ENCODE results near the gene ATP11B.

The ATP11B gene

GRCh38 chr3:182910936-182911781 lies 117.9 kb downstream of the ATP11B start:
- DNase-seq (ENCODE audit: low read depth): no peak

GRCh38 chr3:182911782-182912111 lies 118.4 kb downstream of the ATP11B start:
- DNase-seq (ENCODE audit: low read depth): no peak

- no peak for DNase-seq (ENCODE audit: low read depth)
Measured at GRCh38 chr3:182912474-182912873, 119.2 kb downstream of the ATP11B start.

- DNase-seq (ENCODE audit: low read depth): no peak
Measured at GRCh38 chr3:182913889-182914288, 120.6 kb downstream of the ATP11B start.

GRCh38 chr3:182914341-182914740 lies 121.0 kb downstream of the ATP11B start:
- no peak for DNase-seq (ENCODE audit: low read depth)

GRCh38 chr3:182917134-182917533 lies 123.8 kb downstream of the ATP11B start:
- no peak for DNase-seq (ENCODE audit: low read depth)

GRCh38 chr3:182919866-182920357 lies 126.6 kb downstream of the ATP11B start:
- no peak for DNase-seq (ENCODE audit: low read depth)

GRCh38 chr3:182920515-182921084 lies 127.3 kb downstream of the ATP11B start:
- DNase-seq (ENCODE audit: low read depth): no peak

- DNase-seq (ENCODE audit: low read depth): no peak
Measured at GRCh38 chr3:182921665-182922355, 128.5 kb downstream of the ATP11B start.

GRCh38 chr3:182925330-182925943 lies 132.1 kb downstream of the ATP11B start:
- DNase-seq (ENCODE audit: low read depth): no peak

- no peak for DNase-seq (ENCODE audit: low read depth)
Measured at GRCh38 chr3:182925944-182926337, 132.6 kb downstream of the ATP11B start.

GRCh38 chr3:182935803-182936202 lies 142.5 kb downstream of the ATP11B start:
- no peak for DNase-seq (ENCODE audit: low read depth)

- no peak for DNase-seq (ENCODE audit: low read depth)
Measured at GRCh38 chr3:182936239-182936917, 143.1 kb downstream of the ATP11B start.

GRCh38 chr3:182936918-182937285 lies 143.6 kb downstream of the ATP11B start:
- no peak for DNase-seq (ENCODE audit: low read depth)

- DNase-seq (ENCODE audit: low read depth): no peak
Measured at GRCh38 chr3:182937293-182938051, 144.2 kb downstream of the ATP11B start.

GRCh38 chr3:182940266-182940808 lies 147.0 kb downstream of the ATP11B start:
- no peak for DNase-seq (ENCODE audit: low read depth)

GRCh38 chr3:182941719-182942118 lies 148.4 kb downstream of the ATP11B start:
- DNase-seq (ENCODE audit: low read depth): no peak

GRCh38 chr3:182947888-182948287 lies 154.6 kb downstream of the ATP11B start:
- no peak for DNase-seq (ENCODE audit: low read depth)

- DNase-seq (ENCODE audit: low read depth): no peak
Measured at GRCh38 chr3:182948305-182948704, 155.0 kb downstream of the ATP11B start.

- DNase-seq (ENCODE audit: low read depth): no peak
Measured at GRCh38 chr3:182949688-182950087, 156.4 kb downstream of the ATP11B start.
